Limb (tissue), 2 donors: Measurements from ENCODE around the gene PNPLA2.

ENCODE experiments used
- DNase-seq, 2 donors: peaks; one replicate each; pipeline ENCODE4 v3.0.0-alpha.2; 2016; ENCODE audit errors: extremely low spot score in 2 of 2

PNPLA2 gene

DNA sequence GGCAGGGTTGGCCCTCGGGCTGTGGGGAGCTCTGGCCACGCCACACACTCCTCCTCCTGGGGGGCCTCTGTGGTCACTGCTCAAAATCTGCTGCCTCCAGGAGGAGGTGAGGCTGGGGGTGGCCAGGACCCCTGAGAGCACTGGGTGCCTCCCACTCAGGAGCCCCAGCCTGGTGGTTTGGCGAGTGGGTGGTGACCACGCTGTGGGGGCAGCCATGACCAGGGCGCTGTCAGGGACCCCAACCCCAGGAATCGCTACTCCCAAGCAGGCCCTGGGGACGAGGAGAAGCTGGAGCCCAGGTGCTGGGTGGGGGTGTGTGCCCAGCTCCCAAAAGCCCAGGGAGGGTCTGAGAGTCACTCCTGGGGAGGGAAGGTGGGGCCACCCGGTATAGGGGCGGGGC is 54.1 kb downstream of the PNPLA2 start:
- DNase-seq: no peak

GRCh38 chr11:873706-874105 is 55.0 kb downstream of the PNPLA2 start:
- DNase-seq: no peak
